Testis (tissue), 2 donors: ENCODE measurements around the gene EHMT1.

Experiments used
- CTCF ChIP-seq, 3 experiments: fragments of 450-650 bp in 2 of 3; fragments of 200-600 bp in 1 of 3; sonication (generic) in 1 of 3; IDR thresholded peaks; one replicate each; pipeline ENCODE4 v1.5.1; 2016 to 2019; ENCODE audit warnings: antibody characterized with exemption in 3 of 3, mild to moderate bottlenecking in 2 of 3, moderate library complexity in 1 of 3
- POLR2A ChIP-seq: fragments of 450-650 bp; IDR thresholded peaks from one replicate; pipeline ENCODE4 v1.6.1; 2017; ENCODE audit warnings: antibody characterized with exemption, mild to moderate bottlenecking, moderate library complexity

- peak; percentile 32 to 36 (median 33) for TF ChIP-seq CTCF (IDR thresholded peaks at IDR 0.05)
- TF ChIP-seq POLR2A: no peak
Measured at GRCh38 chr9:137621131-137621757, 2.4 kb downstream of the EHMT1 start.
